ENCODE results near the gene TRPC4. TPM values are rescaled to one million over a fixed set of nuclear protein-coding genes. Genes with fewer than 3 reads are reported as not detected.

The TRPC4 gene
- total RNA-seq, 4 donors from 2014 or later = 0.20 to 2.2 (median 0.68) TPM; not detected in 1

- in situ Hi-C loops (cut with MboI; ENCODE audit: low pct_ligation_motif_present in 1 of 4, low pct_unique_long_range_greater_than_20kb in 1 of 4, low sequenced_read_pairs in 3 of 4) = loop anchor here in 2 of 4 donors (25.0 kb wide), 2 partner anchors 503 to 528 kb away; partner anchors contain the start of gene CSNK1A1L (in 1 of the 2)
- H3K9me3 ChIP-seq = no peaks in the 10 kb centered on the region
- intact Hi-C loops (cut with DNase I; ENCODE audit: low total_unique reads) = no loop called here
- no peak for DNase-seq
- no peak overlapping the region for H3K27ac ChIP-seq
- TF ChIP-seq POLR2AphosphoS5 (IDR thresholded peaks at IDR 0.05) (no peak), CTCF (IDR thresholded peaks at IDR 0.05) (no peak), POLR2A (IDR thresholded peaks at IDR 0.05) (no peak), EP300 (IDR thresholded peaks at IDR 0.05; ENCODE audit: low read depth) (no peak)
- H3K4me1 ChIP-seq = no peaks in the 10 kb centered on the region
- no peak overlapping the region for H3K4me3 ChIP-seq
- WGBS, 2 donors (ENCODE audit: low coverage in 1 of 2) = 52 to 71% methylated on average over 2 of the region's 2 CpGs
- no peaks in the 10 kb centered on the region for H3K27me3 ChIP-seq
- H3K36me3 ChIP-seq = no peaks in the 10 kb centered on the region
Observed at GRCh38 chr13:37615276-37615675, 254.3 kb downstream of the TRPC4 start.

GRCh38 chr13:37613638-37614037 is 255.9 kb downstream of the TRPC4 start:
- Histone ChIP-seq H3K4me1 (no peaks in the 10 kb centered on the region), H3K9me3 (no peaks in the 10 kb centered on the region), H3K4me3 (no peak overlapping the region), H3K36me3 (no peaks in the 10 kb centered on the region), H3K27me3 (no peaks in the 10 kb centered on the region), H3K27ac (no peak overlapping the region)
- TF ChIP-seq EP300 (IDR thresholded peaks at IDR 0.05; ENCODE audit: low read depth) (no peak), POLR2A (IDR thresholded peaks at IDR 0.05) (no peak), POLR2AphosphoS5 (IDR thresholded peaks at IDR 0.05) (no peak), CTCF (IDR thresholded peaks at IDR 0.05) (no peak)
- DNase-seq = no peak
- 56 to 62% methylated on average over 2 of the region's 2 CpGs for WGBS, 2 donors (ENCODE audit: low coverage in 1 of 2)
- intact Hi-C loops (cut with DNase I; ENCODE audit: low total_unique reads) (no loop called here), in situ Hi-C loops (cut with MboI; ENCODE audit: low pct_ligation_motif_present in 1 of 4, low pct_unique_long_range_greater_than_20kb in 1 of 4, low sequenced_read_pairs in 3 of 4) (loop anchor here in 2 of 4 donors (25.0 kb wide), 2 partner anchors 501 to 526 kb away; partner anchors contain the start of gene CSNK1A1L (in 1 of the 2))

- Histone ChIP-seq H3K27ac (no peak overlapping the region), H3K4me3 (no peak overlapping the region), H3K4me1 (no peaks in the 10 kb centered on the region), H3K36me3 (no peaks in the 10 kb centered on the region), H3K9me3 (no peaks in the 10 kb centered on the region), H3K27me3 (no peaks in the 10 kb centered on the region)
- intact Hi-C loops (cut with DNase I; ENCODE audit: low total_unique reads) = no loop called here
- WGBS, 2 donors (ENCODE audit: low coverage in 1 of 2) = 86 to 89% methylated on average over 3 of the region's 3 CpGs
- DNase-seq = no peak
- in situ Hi-C loops (cut with MboI; ENCODE audit: low pct_ligation_motif_present in 1 of 4, low pct_unique_long_range_greater_than_20kb in 1 of 4, low sequenced_read_pairs in 3 of 4) = loop anchor here in 2 of 4 donors (25.0 kb wide), 2 partner anchors 501 to 526 kb away; partner anchors contain the start of gene CSNK1A1L (in 1 of the 2)
- TF ChIP-seq POLR2AphosphoS5 (IDR thresholded peaks at IDR 0.05) = no peak
- no peak for TF ChIP-seq POLR2A (IDR thresholded peaks at IDR 0.05)
- no peak for TF ChIP-seq CTCF (IDR thresholded peaks at IDR 0.05)
- TF ChIP-seq EP300 (IDR thresholded peaks at IDR 0.05; ENCODE audit: low read depth) = no peak
Observed at GRCh38 chr13:37613236-37613635, 256.3 kb downstream of the TRPC4 start.

GRCh38 chr13:37608750-37609339 is 260.7 kb downstream of the TRPC4 start:
- Histone ChIP-seq H3K9me3 (no peaks in the 10 kb centered on the region), H3K27ac (no peak overlapping the region), H3K4me1 (no peaks in the 10 kb centered on the region), H3K27me3 (no peaks in the 10 kb centered on the region), H3K4me3 (no peak overlapping the region), H3K36me3 (no peaks in the 10 kb centered on the region)
- WGBS, 2 donors (ENCODE audit: low coverage in 1 of 2) = 54 to 71% methylated on average over 1 of the region's 1 CpG
- no peak for DNase-seq
- in situ Hi-C loops (cut with MboI; ENCODE audit: low pct_ligation_motif_present in 1 of 4, low pct_unique_long_range_greater_than_20kb in 1 of 4, low sequenced_read_pairs in 3 of 4) (loop anchor here in 3 of 4 donors (10.0 to 25.0 kb wide), 3 partner anchors 497 to 522 kb away; partner anchors contain the start of gene CSNK1A1L (in 2 of the 3)), intact Hi-C loops (cut with DNase I; ENCODE audit: low total_unique reads) (loop anchor here (10.0 kb wide), 3 partner anchors 264 to 534 kb away; partner anchors contain the start of gene CSNK1A1L)
- TF ChIP-seq CTCF (IDR thresholded peaks at IDR 0.05) (peak in 1 of 5 experiments; percentile 27), EP300 (IDR thresholded peaks at IDR 0.05; ENCODE audit: low read depth) (no peak)

Data from transverse colon (tissue), 4 donors.